HEK293T (cell line): ENCODE data around the gene KRTAP13-2.

ENCODE experiments used
- CTCF ChIA-PET: fragments of 350-600 bp; formaldehyde crosslinking; extraction: SDS; loops from one replicate; lab custom pipeline; 2021; ENCODE audit warnings: antibody characterized with exemption, inconsistent platforms; lab: Yijun Ruan, JAX
- POLR2A ChIA-PET: fragments of 350-600 bp; formaldehyde crosslinking; extraction: SDS; loops from one replicate; lab custom pipeline; 2020; ENCODE audit warnings: antibody characterized with exemption, inconsistent platforms; lab: Yijun Ruan, JAX
- DNase-seq: peaks from one replicate; pipeline ENCODE4 v3.0.0; 2012; ENCODE audit warnings: mixed read lengths; ENCODE audit errors: extremely low spot score
- ARNT ChIP-seq: fragments of 450-650 bp; IDR thresholded peaks from 2 replicates; pipeline ENCODE4 v1.6.1; 2017; ENCODE audit warnings: mild to moderate bottlenecking
- BHLHE40 ChIP-seq: fragments of 450-650 bp; IDR thresholded peaks from 2 replicates; pipeline ENCODE4 v1.6.1; 2016; ENCODE audit warnings: mild to moderate bottlenecking, moderate library complexity, borderline replicate concordance
- CTBP1 ChIP-seq: fragments of 450-650 bp; IDR thresholded peaks from 2 replicates; pipeline ENCODE4 v1.6.1; 2016; ENCODE audit warnings: borderline replicate concordance
- ELF4 ChIP-seq: fragments of 450-650 bp; IDR thresholded peaks from 2 replicates; pipeline ENCODE4 v1.6.1; 2017; ENCODE audit warnings: antibody characterized with exemption
- FOXA1 ChIP-seq: fragments of 450-650 bp; IDR thresholded peaks from 2 replicates; pipeline ENCODE4 v1.6.1; 2016; ENCODE audit warnings: mild to moderate bottlenecking
- FOXK2 ChIP-seq: fragments of 450-650 bp; IDR thresholded peaks from 2 replicates; pipeline ENCODE4 v1.6.1; 2016; ENCODE audit warnings: mild to moderate bottlenecking
- FOXM1 ChIP-seq: fragments of 450-650 bp; IDR thresholded peaks from 2 replicates; pipeline ENCODE4 v1.6.1; 2017; ENCODE audit warnings: mild to moderate bottlenecking, borderline replicate concordance
- HDGF ChIP-seq: fragments of 450-650 bp; IDR thresholded peaks from 2 replicates; pipeline ENCODE4 v1.6.1; 2017; ENCODE audit warnings: antibody characterized with exemption, borderline replicate concordance
- L3MBTL2 ChIP-seq: fragments of 450-650 bp; conservative IDR thresholded peaks from 2 replicates; pipeline ENCODE4 v1.6.1; 2016; ENCODE audit warnings: mild to moderate bottlenecking
- LEF1 ChIP-seq: fragments of 450-650 bp; IDR thresholded peaks from 2 replicates; pipeline ENCODE4 v1.6.1; 2017; ENCODE audit warnings: mild to moderate bottlenecking, borderline replicate concordance
- NFRKB ChIP-seq: fragments of 450-650 bp; IDR thresholded peaks from 2 replicates; pipeline ENCODE4 v1.6.1; 2016; ENCODE audit warnings: mild to moderate bottlenecking, moderate library complexity
- SP1 ChIP-seq: fragments of 450-650 bp; IDR thresholded peaks from 2 replicates; pipeline ENCODE4 v1.6.1; 2017
- SUZ12 ChIP-seq: fragments of 450-650 bp; IDR thresholded peaks from 2 replicates; pipeline ENCODE4 v1.6.1; 2016; ENCODE audit warnings: mild to moderate bottlenecking
- TARDBP ChIP-seq: fragments of 450-650 bp; IDR thresholded peaks from 2 replicates; pipeline ENCODE4 v1.6.1; 2016
- ZNF384 ChIP-seq: fragments of 450-650 bp; IDR thresholded peaks from 2 replicates; pipeline ENCODE4 v1.6.1; 2016
- TF ChIP-seq, protein P1 (sequence below): fragments of 450-650 bp; IDR thresholded peaks from 2 replicates; pipeline ENCODE4 v1.6.1; 2016

Gene KRTAP13-2

DNA sequence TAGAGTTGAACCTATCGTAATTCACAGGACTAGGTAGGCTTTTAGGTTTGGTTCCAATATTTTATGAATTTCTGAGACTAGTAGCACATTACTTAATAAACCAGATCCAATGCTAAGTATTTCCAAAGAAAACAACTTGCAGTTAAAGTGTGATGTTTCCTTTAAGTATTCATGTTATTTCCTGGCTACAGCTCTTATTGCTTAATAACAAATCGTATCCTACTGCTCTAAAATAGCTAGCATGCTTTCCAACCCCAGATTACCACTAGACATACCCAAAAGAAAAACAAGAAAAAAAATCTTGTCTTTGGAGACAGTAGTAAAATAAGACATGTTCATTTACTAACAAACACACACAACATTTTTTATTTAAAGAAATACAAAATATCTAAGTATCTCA lies 35.5 kb downstream of the KRTAP13-2 start:
- ChIA-PET CTCF (no interaction called here), POLR2A (no interaction called here)
- TF ChIP-seq ELF4, result no peak
- no peak for TF ChIP-seq FOXM1
- TF ChIP-seq ARNT, result no peak
- no peak for TF ChIP-seq CTBP1
- no peak for TF ChIP-seq L3MBTL2
- TF ChIP-seq, protein P1, sequence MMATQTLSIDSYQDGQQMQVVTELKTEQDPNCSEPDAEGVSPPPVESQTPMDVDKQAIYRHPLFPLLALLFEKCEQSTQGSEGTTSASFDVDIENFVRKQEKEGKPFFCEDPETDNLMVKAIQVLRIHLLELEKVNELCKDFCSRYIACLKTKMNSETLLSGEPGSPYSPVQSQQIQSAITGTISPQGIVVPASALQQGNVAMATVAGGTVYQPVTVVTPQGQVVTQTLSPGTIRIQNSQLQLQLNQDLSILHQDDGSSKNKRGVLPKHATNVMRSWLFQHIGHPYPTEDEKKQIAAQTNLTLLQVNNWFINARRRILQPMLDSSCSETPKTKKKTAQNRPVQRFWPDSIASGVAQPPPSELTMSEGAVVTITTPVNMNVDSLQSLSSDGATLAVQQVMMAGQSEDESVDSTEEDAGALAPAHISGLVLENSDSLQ, result no peak
- TF ChIP-seq SUZ12, result no peak
- no peak for TF ChIP-seq SP1
- TF ChIP-seq LEF1, result no peak
- TF ChIP-seq HDGF, result no peak
- TF ChIP-seq ZNF384, result no peak
- no peak for TF ChIP-seq FOXA1
- TF ChIP-seq TARDBP, result no peak
- TF ChIP-seq NFRKB, result no peak
- no peak for DNase-seq

DNA sequence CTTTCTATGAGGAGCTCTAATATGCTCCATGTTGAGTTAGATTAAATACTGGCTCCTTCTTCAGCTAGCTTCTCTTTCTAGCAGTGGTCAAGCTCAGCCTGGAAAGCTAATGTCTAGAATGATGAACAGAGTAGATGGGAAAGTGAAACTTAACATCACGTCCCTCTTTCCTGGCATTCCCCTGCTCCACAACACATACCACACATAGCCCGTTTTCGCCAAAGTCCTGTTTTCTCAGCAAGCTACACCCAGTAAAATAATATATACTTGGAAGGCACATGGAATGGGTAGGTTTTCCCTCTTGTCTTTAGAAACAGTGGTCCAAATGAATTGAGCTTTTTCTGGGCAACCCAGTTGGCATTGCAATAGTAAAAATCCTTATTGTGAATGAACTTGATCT lies 38.3 kb downstream of the KRTAP13-2 start:
- TF ChIP-seq, protein P1, result no peak
- no peak for TF ChIP-seq L3MBTL2
- no peak for TF ChIP-seq ARNT
- TF ChIP-seq SUZ12, result no peak
- TF ChIP-seq TARDBP, result no peak
- no peak for TF ChIP-seq SP1
- POLR2A ChIA-PET, result no interaction called here
- DNase-seq, result no peak
- CTCF ChIA-PET, result no interaction called here

DNA sequence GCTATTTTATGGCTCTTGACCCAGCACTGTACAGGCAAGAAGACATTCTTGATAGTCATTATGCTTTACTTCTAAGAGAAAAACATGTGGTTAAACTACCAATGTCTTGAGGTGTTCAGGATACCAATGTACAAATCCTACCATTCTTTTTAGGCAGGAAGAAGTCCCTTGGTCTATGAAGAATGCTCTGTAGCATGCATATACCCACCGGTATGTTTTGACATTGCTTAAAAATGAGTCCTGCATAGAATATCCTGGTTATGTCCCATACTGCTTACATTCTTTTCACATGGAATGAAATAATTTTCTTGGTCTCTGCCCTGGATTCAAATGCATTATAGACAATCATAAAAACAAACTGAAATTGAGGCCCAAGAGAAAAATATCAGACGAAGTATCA lies 39.4 kb downstream of the KRTAP13-2 start:
- POLR2A ChIA-PET, result no interaction called here
- CTCF ChIA-PET, result no interaction called here
- no peak for TF ChIP-seq NFRKB
- TF ChIP-seq ELF4, result no peak
- no peak for TF ChIP-seq LEF1
- TF ChIP-seq SP1, result no peak
- TF ChIP-seq HDGF, result no peak
- no peak for TF ChIP-seq FOXM1
- no peak for TF ChIP-seq TARDBP
- no peak for TF ChIP-seq BHLHE40

DNA sequence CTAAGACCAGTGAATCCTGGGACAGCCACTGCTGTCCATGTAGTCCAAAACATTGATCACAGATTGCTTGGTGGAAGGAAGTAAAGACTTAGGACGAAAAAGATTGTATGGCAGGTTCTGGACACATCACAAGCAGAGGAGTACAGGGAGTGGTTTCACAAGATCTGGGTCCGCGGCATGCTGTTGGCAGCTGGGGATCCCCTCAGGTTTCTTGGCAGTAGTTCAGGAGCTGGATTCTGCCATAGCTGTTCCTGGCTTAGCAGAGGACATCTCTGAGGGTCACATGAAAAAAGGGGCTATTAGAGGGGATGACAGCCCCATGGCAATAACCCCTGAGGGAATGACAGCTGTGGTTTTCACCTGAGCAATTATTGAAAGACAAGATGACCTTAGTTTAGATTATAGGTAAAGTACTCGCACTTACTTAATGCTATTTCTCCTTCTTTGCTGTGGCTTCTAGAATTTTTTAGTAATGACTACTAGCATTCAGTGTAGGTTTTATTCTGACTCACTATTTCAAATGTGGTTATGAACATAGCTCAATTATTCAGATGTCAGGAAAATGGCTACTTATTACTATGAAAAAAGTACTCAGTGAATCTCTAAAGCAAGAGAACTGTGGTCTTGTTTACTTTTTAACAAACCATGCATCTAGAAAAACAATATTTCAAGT lies 42.7 kb downstream of the KRTAP13-2 start:
- ChIA-PET POLR2A (no interaction called here), CTCF (no interaction called here)
- TF ChIP-seq TARDBP (no peak), FOXM1 (no peak), NFRKB (no peak), HDGF (no peak), BHLHE40 (no peak), CTBP1 (no peak), LEF1 (no peak), SUZ12 (no peak), FOXK2 (no peak)
- TF ChIP-seq, protein P1, result no peak
- no peak for DNase-seq

More for the DNA sequence above, 39.4 kb downstream of the KRTAP13-2 start:
- no peak for DNase-seq

DNA sequence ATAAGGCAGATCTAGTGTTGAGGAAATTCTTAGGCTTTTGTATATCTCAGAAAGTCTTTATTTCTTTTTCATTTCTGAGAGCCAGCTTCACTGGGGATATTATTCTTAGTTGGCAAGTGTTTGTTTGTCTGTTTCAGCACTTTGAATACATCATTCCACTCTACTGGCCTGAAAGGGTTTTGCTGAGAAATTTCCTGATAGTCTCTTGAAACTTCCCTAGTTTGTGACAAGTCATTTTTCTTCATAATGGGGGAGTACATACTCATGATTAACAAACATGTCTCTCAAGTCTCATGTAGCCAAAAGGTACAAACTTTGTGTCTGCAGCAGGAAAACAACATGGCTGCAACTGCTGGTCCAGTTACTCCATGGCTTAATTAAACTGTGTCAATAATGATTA lies 45.7 kb downstream of the KRTAP13-2 start:
- no peak for DNase-seq
- TF ChIP-seq TARDBP (no peak), FOXK2 (no peak), LEF1 (no peak), SP1 (no peak), FOXM1 (no peak), L3MBTL2 (no peak), NFRKB (no peak), BHLHE40 (no peak), SUZ12 (no peak), ARNT (no peak), HDGF (no peak), ZNF384 (no peak), ELF4 (no peak), FOXA1 (no peak), CTBP1 (no peak)
- TF ChIP-seq, protein P1, result no peak
- ChIA-PET POLR2A (no interaction called here), CTCF (no interaction called here)
